HG02884 (cell line): ENCODE results near the gene TM4SF5.

Experiments used
- ATAC-seq: cut with Tn5 transposase; IDR thresholded peaks from one replicate; pipeline ENCODE4 v1.9.1; 2021; ENCODE audit warnings: mild to moderate bottlenecking, moderate library complexity; ENCODE audit not compliant: unreplicated experiment

The TM4SF5 gene

DNA sequence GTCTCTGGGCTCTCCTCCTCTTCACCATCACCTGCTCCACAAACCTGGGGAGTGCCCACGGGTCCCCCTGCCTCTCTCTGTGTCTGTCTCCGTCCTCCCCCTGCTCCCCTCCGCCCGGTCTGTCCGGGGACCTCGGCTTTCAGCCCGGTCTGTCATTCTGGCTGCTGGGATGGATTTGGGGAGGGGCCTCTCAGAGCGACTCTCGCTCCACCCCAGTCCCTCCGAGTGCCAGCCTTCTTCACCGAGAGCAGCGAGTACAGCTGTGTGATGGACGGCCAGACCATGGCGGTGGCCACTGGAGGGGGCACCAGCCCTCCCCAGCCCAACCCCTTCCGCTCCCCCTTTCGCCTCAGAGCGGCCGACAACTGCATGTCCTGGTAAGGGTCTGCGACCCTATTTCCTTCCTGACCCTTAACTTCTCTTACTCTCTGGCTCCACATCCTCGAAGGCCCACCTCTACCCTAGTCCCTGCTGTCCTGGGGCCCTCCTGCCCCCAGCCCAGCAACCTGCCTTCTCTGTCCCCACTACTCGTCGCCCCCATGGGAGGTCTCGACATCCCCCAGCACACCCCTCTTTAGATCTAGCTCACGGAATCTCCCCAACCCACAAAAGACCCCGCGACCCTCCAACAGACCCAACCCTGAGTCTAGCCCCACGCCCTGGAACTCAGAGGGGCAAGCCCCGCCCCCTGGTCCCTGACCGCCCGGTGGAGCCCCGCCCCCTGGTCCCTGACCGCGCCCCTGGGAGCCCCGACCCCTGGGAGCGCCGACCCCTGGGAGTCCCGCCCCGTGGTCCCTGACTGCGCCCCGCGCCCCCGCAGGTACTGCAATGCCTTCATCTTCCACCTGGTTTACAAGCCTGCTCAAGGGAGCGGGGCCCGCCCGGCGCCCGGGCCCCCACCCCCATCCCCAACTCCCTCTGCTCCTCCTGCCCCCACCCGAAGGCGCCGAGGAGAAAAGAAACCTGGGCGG lies 26.4 kb upstream of the TM4SF5 start:
- ATAC-seq, result no peak

DNA sequence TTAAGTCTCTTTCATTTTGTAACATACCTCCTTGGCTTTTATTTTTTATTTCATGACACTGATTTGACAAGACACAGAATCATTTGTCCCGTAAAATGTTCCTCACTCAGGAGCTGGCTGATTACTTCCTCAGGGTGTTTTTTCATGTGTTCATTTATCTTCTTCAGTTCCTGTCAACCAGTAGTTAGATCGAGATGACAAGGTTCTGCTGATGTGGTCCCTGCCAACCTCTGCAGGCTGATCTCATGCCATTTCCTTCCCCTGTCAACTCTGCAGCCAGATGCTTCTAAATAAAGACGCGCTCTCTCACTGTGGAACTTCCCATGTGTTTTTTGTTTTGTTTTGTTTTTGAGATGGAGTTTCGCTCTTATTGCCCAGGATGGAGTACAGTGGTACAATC lies 23.8 kb upstream of the TM4SF5 start:
- ATAC-seq, result no peak

DNA sequence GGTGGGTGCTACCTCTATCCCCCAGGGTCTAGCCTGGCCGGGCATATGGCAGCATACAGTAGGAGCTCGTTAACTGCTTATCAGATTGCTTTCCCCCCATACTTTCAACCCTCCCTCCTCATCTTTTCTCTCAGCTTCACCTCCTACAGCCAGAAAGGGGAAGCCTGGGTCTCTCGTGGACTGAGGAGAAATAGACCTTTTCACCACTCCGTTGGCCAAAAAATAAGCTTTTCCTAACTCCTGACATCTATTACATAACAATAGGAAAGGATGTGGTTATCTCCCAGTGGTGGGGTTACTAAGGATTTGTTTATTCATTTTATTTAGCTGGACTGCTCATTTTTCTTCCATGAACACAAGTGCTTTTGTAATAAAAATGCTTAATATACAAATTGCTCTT lies 23.0 kb upstream of the TM4SF5 start:
- ATAC-seq, result no peak

DNA sequence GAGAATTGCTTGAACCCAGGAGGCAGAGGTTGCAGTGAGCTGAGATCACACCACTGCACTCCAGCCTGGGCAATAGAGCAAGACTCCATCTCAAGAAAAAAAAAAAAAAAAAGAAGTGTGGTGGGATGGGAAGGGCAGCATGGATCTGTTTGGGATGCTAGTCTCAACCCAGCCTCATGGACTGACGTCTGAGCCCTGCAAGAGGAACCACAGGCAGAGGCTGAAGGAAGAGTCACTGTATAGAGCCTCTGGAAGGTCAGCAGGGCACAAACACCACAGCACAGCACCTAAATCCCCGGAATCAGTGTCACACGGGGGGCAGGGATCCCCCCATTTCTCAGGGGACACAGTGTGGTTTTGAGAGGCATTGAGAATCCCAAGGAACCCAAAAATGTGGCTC lies 21.1 kb upstream of the TM4SF5 start:
- no peak for ATAC-seq

DNA sequence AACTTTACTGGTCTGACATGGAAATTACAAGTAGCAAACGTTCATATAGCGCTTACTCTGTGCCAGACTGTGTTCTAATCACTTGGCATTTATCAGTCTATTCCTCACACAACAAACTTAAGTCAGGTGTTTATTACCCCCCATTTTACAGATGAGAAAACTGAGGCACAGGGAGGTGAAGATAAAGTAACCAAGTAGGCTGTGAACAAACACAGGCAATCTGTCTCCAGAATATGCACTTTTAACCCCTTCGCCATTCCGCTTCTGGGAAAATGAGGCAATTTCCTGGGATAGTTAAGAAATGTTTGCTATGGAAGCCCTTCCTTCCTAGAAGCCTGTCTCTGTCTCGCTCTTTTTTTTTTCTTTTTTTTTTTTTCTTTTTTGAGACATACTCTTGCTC lies 19.8 kb upstream of the TM4SF5 start:
- no peak for ATAC-seq

DNA sequence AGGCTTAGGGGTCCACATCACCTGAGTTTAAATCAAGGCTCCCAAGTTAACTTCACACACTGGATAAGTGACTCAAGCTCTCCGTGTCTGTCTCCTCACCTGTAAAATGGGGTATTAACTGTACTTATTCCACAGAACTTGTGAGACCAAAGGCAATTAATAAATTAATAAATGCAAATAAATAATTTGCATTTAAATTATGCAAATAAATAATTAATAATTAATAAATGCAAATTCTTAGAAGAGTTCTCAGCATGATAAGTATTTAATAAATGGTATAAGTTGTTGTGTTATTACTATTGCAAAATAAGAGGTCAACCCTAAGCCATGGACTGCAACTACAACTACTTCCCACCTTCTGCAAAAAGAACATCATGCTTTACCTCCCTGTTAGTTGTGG lies 18.3 kb upstream of the TM4SF5 start:
- ATAC-seq, result no peak

DNA sequence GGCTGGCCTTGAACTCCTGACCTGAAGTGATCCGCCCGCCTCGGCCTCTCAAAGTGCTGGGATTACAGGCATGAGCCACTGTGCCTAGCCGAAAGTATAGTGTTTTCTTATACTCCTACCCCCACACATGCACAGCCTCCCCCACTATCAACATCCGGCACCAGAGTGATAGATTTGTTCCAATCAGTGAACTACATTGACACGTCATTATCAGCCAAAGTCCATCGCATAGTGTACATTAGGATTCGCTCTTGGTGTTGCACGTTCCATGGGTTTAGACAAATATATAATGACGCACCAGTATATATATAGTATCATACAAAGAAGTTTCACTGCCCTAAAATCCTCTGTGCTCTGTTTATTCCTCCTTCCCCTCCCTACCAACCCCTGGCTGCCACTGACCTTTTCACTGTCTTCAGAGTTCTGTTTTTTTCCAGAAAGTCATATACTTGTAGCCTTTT lies 11.9 kb upstream of the TM4SF5 start:
- ATAC-seq, result no peak

DNA sequence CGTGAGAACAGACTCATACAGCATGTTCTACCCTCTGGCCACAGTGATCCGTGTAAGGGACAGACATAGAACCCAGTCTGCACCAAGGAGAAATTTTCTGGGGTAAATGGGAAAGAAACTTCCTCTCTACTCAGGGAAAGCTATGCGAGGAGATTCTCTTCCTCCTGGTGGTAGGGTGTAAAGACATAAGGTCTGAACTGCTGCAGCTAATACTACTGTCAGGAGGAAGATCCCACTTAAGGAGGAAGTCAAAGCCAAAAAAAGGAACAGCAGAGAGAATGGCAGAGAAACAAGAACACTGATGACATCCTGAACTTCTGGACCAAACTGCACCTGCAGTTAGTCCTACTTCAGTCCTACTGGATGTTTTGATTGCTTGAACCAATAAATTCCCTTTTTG lies 7.1 kb upstream of the TM4SF5 start:
- ATAC-seq, result no peak

DNA sequence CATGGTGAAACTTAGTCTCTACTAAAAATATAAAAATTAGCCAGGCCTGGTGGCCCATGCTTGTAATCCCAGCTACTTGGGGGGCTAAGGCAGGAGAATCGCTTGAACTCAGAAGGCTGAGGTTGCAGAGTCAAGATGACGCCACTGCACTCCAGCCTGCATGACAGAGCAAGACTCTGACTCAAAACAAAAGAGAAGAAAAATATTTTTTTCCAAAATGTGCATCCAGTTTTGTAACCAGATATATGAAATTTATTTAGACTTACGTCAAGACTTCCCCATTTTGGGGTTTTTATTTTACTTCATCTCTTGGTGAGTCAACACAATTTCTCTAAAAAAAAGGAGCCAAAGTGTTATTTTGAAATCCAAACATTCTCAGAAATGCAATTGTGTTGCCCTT lies 5.5 kb upstream of the TM4SF5 start:
- ATAC-seq, result no peak

DNA sequence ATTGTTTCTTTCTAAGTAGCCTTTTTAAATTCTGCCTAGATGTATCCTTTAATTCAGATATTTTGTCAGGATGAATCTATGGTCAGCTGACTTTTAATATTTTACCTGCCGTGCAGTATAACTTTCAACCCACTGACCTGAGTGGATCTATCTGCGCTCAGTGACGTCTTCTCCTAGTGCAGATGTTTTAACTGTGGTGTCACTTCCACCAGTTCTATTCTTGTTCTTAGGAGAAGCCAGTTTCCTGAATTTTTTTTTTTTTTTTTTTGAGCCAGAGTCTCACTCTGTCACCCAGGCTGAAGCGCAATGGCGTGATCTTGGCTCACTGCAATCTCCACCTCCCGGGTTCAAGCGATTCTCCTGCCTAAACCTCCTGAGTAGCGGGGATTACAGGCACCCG lies 5.0 kb upstream of the TM4SF5 start:
- ATAC-seq, result no peak

DNA sequence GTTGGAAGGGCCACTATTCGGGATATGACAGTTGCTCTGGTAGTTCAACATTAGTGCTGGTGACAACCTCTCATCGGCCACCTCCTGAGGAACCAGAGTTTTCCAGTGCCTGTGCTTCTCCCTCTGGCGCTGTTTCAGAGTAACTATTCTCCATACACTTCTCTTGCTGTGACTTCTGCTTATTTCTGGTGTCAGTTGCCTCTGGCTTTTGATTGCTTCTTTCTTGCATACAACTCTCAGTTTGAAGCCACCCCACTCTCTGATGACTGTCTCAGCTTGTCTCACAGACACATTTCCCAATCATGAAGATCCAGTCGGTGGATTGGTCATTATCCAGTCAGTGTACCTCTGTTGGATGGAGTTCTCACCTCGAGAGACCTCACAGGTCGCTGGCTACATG lies 3.4 kb upstream of the TM4SF5 start:
- ATAC-seq, result no peak

DNA sequence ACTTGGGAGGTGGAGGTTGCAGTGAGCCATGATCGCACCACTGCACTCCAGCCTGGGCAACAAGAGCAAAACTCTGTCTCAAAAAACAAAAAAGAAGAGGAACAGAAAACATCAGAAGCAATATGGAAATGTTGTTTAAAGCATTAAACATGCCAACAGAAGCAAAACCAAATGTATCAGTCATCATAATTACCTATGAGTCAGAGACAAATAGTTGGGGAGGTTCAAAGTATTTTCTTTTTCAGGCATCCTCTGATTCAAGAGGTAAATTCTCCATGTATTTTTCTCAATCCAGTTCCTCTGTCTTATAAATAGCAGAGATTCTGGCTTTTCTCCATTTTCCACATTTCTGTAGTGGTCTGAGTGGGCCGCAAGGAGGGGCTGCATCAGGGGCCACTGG lies 2.1 kb upstream of the TM4SF5 start:
- no peak for ATAC-seq

DNA sequence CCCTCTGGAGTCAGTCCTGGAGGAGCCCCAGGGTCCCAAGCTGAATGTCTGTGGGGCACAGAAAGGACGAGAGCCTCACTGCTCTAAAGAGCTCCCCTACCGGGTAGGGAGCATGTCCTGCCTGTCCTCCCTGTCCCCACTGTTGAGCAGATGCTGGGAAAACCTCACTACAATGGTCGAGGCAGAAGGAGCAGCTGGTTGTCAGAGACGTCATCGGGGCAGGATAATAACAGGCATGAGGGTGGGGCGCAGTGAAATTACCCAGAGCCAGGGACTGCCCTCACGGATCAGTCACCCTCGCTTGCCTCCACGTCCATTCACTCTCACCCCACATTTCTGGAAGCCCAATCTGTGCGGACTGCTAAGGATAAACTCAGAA lies 538 bp downstream of the TM4SF5 start:
- ATAC-seq, result no peak

DNA sequence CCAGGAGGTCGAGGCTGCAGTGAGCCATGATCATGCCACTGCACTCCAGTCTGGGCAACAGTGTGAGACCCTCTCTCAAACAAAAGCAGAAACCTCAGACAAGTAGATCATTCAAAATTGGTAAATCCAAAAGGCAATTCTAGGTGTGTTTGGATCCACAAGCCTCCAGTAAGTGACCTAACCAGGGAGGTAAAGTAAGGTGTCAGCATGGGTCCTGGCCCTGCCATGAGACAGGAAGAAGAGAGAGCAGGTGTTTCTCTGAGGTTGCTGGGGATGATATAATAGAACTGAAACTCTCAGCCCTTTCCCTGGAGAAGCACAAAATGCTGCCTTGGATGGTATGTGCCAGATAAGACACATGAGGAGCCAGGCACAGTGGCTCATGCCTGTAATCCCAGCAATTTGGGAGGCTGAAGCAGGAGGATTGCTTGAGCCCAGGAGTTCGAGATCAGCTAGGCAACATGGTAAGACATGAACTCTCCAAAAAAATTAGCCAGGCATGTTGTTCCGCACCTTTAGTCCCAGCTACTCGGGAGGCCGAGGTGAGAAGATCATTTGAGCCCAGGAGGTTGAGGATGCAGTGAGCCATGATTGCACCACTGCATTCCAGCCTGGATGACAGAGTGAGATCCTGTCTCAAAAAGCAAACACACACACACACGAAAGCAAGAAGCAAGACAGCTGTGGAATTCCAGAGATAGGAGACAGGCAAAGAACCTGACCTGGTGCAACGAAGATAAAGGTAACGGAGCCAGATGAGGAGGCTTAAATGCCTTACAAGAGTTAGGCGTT lies 6.5 kb downstream of the TM4SF5 start:
- ATAC-seq, result no peak

DNA sequence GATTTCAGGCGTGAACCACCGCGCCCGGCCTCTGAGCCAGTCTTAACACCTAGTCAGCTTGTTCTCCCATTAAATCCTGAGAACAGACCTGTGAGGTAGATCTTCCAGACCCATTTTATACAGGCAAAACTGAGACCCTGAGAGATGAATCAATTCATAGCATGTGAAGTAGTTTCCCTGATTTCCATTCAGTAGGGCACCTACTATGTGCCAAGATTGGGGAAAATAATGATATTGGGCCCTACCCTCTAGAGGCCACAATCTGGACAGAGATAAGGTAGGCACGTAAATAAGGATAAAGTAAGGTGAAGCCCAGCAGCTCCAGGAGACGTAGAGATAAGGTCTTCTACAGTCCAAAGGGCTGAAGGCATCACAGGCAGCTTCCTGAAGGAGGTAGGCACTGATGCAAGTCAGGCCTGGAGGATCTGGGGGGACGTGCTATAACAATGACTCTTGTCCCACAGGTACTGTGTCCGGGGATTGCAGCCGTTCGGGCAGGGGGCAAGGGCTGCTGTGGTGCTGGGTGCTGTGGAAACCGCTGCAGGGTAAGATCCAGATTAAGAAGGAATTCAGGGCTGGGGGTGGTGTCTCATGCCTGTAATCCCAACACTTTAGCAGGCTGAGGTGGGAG lies 8.8 kb downstream of the TM4SF5 start:
- ATAC-seq, result no peak

DNA sequence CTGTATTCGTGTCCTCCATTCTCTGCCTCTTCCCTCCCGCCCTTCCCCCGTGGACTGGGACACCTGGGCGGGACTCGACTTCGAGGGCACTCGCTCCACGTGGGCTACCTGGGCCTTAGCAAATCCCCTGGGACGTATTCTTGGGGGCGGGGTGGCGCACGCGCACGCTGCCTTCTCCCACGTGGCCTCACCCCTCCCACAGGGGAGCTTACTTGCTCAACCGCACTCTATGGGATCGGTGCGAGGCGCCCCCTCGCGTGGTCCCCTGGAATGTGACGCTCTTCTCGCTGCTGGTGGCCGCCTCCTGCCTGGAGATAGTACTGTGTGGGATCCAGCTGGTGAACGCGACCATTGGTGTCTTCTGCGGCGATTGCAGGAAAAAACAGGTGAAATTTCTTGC lies 11.0 kb downstream of the TM4SF5 start:
- no peak for ATAC-seq

DNA sequence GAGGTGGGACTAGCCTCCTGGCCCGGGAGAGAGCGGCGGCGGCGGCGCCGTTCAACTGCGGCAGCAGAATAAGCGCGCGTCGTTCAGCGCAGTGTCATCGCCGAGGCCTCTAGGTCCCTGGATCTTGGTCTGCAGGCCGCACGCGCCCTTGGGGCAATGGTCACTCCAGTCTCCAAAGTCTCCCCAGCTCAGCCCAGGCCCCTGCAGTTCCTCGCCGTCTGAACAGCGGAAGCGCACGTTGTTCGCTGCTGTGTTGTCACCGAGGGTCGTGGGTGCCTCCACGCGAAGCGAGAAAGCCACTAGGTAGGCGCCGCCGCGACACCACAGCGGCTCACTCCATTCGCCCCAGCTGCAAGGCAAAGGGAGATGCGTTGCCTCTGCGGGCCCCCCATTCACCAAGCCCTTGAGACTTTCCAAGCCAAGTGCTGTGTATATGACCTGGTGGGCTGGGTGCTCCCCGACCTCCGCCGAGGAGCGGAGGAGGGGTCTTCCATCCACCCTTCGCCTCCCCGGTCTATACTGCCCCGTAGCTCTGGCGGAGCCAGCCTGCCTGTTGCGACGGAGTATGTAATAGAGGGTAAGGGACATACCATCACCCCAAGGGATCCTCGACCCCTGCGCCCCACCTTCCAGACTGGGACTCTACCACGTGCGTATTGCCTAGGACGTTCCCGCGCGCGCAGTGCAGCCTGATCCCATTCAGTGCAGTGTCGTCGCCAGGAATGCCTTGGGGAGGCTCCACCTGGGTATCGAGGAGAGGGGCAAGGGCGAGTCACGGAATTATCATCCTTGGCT lies 13.8 kb downstream of the TM4SF5 start:
- ATAC-seq, result no peak

DNA sequence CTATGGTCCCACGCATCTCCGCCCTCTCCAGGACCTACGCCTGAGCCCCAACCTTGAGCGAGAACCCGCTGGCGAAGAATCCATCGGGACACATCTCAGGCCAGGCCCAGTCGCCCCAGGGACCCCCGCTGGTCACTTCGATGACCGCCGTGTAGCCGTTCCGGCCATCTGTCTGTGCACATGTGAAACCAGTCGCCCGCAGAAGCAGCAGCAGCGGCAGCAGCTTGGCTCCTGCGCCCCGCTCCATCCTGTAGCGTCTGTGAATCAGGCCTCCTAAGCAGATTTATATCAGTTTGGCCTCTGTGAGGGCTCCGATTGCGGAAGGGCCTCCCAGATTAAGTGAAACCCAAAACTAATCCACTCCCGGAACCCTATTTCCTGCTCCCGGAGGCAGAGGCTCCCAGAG lies 14.4 kb downstream of the TM4SF5 start, which contains the start of gene VMO1:
VMO1 (minus strand) TSS at position 259 of the 406 bp plus-strand sequence; CDS start at position 247, 12 bp downstream.
- no peak for ATAC-seq

DNA sequence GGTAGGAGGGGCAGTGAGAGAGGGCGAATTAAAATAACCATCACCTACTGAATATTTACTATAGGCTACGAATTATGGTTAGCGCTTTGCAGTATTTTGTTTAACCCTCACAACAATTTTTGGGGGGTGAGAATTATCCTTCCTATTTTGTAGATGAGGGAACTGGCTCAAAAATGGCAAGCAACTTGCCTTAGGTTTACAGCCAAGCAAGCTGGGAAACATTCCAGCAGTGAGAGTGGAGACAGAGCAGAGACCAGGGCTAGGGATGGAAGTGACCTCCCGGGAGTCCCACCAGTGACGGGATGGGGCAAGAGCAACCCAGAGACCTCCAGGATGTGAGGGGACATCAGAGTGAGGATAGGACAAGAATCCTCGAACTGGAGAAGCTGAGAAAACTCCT lies 14.8 kb downstream of the TM4SF5 start:
- ATAC-seq, result no peak

DNA sequence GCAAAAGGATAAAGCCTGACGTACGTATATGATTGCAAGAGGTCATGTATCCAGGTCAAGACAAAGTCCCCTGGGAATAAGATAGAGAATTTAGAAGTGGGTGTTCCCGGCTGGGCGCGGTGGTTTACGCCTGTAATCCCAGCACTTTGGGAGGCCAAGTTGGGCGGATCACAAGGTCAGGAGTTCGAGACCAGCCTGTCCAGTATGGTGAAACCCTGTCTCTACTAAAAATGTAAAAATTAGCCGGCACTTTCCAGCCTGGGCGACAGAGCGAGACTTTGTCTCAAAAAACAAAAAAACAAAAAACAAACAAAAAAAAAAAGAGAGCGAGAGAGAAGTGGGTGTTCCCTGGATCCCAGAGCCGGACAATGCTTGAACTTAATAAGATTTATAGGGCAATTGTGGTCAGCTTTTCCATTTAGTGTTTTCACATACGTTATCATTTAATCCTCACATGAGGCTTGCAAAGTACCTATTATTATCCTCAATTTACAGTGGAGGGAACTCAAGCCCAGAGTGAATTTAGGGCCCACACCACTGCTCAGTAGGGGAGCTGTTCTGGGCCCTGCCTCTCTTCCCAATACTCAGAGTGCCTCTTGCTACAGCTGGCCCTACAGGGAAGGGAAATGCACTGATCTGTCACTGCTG lies 16.6 kb downstream of the TM4SF5 start:
- no peak for ATAC-seq
